CD4-positive, alpha-beta T cell treated with Interleukin-17A for 4 hours (primary cell): Measurements from ENCODE around the gene VENTX.
A peak's percentile ranks its signal among the peaks of the same experiment; 100 is the strongest.

Experiments used
- DNase-seq: peaks from one replicate; pipeline ENCODE4 v3.0.0-alpha.2; 2020; ENCODE audit warnings: mixed read lengths

The VENTX gene

GRCh38 chr10:133274751-133275683 lies 37.4 kb downstream of the VENTX start:
- DNase-seq = peak; percentile 86

- DNase-seq = peak; percentile 66
Observed at GRCh38 chr10:133275684-133276092, 38.0 kb downstream of the VENTX start.

GRCh38 chr10:133276100-133276434 lies 38.4 kb downstream of the VENTX start:
- DNase-seq = no peak

DNA sequence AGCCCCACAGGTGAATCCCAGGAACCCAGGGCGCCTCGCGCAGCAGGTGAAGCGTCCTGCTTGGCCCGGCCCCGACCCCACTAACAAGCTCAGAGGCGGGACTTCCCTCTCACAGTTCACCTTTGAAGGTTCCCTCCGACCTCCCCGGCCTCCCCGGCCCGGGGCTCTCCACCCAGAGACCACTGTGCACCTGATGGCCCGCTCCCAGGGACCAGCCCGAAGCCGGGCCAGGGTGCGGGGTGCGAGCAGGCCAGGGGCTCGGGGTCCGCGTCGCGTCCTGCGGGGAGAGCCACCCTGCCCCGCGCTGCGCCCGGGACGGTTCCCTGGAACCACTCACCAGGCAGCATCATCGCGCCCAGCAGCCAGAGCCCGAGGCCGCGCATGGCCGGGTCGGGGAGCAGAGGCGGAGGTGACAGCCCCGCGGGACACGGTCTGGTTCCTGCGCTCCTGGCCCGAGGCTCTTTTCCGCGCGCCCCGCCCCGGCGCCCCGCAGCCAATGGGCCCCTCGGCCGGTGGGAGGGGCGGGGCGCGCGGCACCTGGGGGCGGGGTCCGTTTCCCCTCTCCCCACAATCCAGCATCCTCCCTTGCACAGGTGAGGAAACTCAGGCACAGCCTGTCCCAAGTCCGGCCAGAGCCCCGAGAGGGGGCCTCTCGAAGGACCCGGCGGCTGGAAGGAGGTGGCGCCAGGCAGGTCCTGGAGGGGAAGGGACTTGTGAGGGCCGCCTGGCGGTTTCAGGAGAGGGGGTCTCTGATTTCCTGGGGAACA lies 39.0 kb downstream of the VENTX start, which contains the start of gene ADAM8:
TSS of gene ADAM8 (minus strand) at position 434 of the 767 bp plus-strand sequence. CDS start at position 383, 51 bp downstream.
- peak; percentile 88 for DNase-seq

GRCh38 chr10:133277277-133277992 lies 39.8 kb downstream of the VENTX start:
- DNase-seq = no peak

GRCh38 chr10:133277993-133278576 lies 40.4 kb downstream of the VENTX start:
- DNase-seq = peak; percentile 20

DNA sequence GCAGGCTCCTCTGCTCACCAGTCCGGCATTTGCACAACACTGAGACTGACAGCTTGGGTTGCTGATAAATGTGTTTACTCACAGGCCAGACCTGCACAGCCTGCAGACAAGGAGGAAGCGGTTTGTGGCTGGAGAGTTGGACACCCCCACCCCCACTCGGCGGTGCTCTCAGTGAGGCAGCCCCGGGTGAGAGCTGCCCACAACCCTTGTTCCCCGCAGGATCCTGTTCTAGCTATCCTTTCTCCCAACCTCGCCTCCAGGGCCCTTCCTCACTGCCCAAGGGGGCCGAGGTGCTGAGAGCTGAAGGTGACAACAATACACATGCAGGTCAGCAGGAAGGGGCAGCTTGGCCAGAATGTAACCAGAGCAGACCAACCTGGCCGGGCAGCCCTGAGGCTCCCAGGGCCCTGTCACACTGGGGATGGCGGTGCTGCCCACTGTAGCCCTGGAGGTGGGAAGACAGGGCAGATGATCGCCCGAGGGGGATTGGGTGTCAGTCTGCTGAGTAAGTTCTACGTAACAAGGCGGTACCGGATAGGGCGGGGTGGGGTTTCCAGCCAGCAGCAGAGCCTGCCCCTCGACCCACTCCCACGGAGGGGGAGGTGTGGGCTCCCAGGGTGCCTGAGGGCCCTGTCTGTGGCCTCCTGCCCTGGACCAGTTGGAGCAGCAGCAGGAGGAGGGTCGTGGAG lies 41.1 kb downstream of the VENTX start:
- peak; percentile 71 for DNase-seq

DNA sequence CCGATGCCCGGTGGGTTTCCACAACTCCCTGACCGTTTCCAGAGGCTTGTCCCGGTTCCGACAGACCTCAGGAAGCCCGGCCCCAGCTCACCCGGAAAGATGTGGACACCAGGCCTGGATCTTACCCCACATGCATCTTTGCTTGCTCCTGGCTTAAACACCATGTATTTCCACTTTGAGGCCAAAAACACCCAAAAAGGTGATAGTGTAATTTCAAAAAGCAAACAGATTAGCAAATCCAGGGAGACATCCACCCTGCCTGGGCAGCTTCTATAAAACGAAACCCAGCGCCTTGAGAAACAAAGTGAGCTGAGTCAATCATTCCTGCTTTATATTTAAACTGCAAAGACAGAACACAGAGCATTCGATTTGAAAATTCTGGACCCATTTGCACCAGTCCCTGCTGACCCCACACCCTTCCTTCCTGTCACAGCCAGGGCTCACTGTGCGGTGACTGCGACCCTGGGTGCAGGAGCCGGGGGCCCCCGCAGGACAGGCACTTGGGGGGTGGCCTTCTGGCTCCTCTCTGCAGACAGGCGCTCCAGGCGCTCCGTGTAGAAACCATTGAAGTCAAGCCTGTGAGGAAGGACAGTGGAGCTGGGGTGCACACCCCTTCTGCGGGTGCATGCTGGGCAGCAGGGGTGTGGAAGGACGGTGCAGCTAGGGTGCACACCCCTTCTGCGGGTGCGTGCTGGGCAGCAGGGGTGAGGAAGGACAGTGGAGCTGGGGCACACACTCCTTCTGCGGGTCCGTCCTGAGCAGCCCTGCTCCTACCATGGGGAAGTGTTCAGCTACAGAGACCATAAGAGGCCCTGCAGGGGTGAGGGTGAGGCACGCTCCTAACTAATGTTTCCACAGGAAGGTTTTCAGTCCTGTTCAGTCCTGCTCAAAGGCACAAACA lies 41.9 kb downstream of the VENTX start:
- DNase-seq = no peak

- no peak for DNase-seq
Observed at GRCh38 chr10:133280391-133281059, 42.9 kb downstream of the VENTX start.

GRCh38 chr10:133281084-133281483 lies 43.4 kb downstream of the VENTX start:
- no peak for DNase-seq

DNA sequence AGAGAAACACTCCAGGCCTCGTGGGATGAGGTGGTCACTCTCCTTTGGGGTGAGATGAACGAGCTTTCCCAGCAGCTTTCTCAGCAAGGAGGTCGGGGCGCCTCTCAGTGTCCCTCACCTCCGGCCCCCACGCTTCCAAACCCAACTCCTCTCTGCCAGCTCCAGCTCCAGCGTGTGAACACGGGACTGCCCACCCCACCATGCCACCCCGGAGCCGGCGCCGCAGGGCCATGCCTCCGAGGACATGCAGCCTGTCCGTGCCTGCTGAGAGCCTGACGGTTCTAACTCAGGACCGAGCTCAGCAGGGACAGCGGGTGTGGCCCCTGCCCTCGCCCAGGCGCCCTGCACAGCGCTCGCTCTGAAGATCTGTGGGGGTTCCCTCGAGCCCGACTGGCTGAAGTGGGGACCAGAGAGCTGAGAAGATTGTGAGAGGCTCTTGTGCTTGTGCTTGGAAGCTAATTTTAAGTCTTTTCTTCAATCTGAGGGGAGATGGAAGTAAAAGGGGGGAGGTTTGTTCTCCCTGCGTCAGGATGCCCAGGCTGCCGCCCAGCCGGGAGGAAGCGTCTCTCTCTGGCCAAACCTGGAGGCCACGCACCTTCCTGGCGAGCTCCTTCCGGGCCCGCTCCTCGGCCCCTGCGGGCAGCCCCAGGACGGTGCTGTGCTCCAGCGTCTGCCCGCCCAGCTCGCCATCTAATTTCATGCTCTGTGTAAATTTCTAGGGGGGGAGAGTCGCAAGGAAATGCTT lies 44.1 kb downstream of the VENTX start:
- DNase-seq = no peak

GRCh38 chr10:133282846-133283390 lies 45.3 kb downstream of the VENTX start:
- no peak for DNase-seq

- DNase-seq = no peak
Observed at GRCh38 chr10:133283931-133284330, 46.3 kb downstream of the VENTX start.

DNA sequence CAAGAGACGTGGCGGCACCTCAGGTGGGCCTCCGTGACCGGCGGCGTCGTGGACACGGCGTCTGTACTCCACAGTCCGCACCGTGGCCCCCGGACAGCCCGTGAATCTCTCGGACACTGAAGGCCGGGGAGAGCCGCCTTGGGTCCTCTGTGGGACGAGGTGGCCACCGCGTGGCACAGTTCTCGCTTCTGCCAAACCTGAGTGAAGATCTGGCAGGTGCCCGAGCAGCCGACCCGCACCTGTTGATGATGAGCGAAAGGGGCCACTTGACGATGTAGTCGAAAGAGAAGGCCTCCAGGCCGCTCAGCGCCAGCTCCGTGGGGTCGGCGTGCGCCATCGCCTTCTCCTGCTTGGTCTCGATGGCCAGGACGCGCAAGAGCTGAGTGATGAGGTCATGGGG lies 47.6 kb downstream of the VENTX start:
- DNase-seq = no peak

GRCh38 chr10:133286366-133286765 lies 48.7 kb downstream of the VENTX start:
- DNase-seq = no peak

DNA sequence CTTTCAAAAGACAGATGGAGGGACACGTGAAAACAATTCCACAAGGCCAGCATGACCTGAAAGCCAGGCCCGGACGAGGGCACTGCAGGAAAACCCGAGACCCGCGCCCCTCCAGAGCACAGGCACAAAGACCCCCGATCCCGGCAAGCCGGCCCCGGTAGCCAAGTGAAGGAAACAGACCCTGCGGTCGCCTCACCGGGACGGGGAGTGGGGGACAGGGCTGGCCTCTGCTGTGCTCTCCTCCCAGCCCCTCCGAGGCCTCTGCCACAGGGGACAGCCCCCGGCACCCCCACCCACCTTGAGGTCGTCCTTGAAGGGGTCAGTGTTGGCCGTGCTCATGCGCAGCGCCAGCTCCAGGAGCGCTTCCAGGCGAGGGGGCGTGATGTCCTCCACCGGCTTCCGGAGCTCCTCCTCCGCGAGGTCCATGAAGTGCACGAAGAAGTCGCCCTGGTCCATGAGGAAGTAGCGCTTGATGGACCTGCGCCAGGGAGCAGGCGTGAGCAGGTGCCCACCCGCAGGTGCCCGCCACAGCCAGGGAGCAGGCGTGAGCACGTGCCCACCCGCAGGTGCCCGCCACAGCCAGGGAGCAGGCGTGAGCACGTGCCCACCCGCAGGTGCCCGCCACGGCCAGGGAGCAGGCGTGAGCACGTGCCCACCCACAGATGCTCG lies 50.3 kb downstream of the VENTX start:
- DNase-seq = no peak

DNA sequence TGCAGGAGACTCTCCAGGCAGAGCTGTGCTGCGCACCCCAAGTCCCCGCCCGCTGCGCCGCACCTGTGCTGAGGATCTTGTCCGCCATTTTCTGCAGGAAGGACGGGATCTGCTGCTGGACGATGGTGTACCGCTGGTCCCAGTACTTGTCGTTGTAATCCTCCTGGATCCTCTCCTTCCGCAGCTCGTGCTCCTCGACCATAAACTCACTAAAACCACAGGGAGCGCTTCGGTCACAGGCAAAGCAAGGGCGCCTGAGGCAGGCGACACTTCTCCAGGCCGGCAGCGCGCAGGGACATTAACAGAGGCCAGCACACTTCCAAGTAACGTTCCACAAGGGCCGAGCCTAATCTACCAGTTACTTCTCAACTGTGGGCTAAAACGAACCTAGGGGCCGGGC lies 52.1 kb downstream of the VENTX start:
- no peak for DNase-seq
